ENCODE data around the gene MPPE1.
"Not testable (repeated sequence)": the region's sequence is repeated elsewhere in the genome, so short reads cannot be mapped to it uniquely, and the experiment has no call there.

MPPE1 gene

DNA sequence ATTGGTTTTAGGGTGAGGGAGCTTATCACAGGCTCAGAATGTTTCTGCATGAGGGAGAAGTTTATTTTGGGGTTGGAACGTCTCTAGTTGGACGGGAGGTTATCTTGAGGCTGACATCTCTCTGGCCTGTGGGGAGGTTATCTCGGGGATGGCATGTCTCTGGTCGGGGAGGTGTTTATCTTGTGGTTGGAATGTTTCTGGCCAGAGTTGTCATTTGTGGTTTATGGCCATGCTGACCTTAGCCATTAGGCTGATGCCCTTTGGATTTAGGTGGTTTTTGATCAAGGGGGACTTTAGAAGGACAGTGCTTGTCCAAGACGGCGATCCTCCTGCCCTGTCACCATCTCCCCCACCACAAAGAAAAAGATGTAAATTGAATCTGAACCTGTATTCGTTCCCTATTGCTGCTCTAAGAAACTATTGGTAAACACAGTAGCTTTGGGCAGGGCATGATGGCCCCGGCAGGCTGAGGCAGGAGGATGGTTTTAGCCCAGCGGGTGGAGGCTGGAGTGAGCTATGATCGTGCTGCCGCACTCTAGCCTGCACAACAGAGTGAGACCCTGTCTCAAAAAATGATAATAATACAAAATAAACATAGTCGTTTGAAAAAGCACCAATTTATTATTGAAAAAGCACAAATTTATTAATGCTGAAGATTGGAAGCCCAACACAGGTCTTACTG is 17.8 kb upstream of the MPPE1 start:
- DNase-seq, result no peak

DNA sequence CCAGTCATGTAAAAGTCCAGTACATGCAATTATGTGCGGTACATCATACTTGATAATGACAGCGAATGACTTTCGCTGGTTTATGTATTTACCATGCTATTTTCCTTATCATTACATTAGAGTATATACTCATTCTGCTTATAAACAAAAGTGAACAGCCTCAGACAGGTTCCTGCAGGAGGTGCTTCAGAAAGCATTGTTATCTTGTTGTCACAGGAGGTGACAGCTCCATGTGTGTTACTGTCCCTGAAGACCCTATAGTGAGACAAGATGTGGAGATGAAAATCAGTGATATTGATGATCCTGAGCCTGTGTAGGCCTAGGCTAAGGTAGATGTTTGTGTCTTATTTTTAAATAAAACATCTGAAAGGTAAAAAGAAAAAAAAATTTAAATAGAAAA is 15.3 kb upstream of the MPPE1 start:
- DNase-seq, result no peak

DNA sequence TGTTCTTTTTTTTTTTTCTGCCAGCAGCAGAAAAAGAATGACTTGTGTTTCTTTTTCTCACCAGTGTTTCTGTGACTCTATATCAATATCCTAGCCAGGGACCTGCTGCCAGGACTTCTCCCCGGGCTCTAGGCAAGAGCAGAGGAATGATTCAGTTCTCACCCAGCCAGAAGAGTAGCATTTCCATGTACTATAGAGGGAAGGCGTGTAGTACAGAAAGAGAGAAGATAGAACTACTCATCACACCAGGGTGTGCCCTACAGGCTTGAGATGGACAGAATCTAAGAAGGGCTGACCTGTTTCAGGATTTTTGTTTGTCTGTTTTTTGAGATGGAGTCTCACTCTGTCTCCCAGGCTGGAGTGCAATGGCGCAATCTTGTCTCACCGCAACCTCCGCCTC is 11.4 kb upstream of the MPPE1 start:
- DNase-seq, result not testable (repeated sequence)

DNA sequence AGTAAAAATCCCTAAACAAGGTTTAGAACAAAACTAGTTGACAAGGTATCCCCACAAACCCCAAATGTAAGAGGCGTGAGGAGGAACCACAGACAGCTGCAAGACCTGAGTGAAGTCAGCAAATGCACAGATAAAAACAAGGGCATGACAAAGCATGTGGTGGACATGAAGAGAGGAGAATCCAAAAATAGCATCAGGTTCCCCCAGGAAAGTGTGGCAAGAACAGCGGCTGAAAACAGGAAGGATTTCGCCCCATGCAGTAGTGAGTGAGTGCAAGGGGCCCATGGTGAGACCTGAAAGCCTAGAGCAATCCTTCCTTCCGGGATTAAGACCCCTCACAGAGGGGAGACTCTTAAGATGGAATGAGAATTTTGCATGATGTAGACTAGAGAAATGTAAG is 8.8 kb upstream of the MPPE1 start:
- DNase-seq, result not testable (repeated sequence)

DNA sequence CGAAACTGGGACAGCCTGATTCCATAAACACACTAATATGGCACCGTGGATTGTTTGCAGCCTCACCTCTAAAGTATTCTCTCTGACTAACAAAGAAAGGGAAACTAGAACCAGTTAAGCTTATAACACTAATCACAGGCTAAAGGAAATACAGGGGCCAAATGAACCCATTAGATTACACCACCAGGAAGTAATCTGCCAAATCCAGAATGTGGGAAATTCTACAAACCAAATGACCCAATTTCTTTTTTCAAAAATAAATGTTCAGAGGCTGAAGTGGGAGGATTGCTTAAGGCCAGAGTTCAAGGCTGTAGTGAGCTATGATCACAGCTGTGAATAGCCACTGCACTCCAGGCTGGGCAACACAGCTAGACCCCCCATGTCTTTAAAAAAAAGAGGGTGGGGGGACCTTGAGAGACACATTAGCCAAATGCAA is 1.5 kb upstream of the MPPE1 start:
- DNase-seq, result no peak

DNA sequence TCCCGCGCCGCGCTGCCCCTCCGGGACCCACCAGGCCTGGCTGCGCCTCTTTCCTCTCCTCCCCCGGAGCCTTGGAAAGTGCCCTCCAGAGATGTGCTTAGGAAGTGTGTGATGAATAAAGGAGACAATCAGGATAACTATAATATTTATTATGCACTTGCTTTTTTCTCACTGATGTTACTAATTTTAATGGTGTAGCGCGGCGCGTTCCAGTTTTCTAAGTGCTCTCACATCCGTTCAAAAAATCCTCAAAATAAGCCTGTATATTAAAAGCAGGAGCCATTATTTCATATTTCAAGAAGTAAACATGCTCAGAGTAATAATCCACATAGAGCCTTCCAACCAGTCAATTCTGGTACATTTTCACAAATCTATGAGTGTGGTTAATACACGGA is 941 bp upstream of the MPPE1 start:
- DNase-seq, result no peak

DNA sequence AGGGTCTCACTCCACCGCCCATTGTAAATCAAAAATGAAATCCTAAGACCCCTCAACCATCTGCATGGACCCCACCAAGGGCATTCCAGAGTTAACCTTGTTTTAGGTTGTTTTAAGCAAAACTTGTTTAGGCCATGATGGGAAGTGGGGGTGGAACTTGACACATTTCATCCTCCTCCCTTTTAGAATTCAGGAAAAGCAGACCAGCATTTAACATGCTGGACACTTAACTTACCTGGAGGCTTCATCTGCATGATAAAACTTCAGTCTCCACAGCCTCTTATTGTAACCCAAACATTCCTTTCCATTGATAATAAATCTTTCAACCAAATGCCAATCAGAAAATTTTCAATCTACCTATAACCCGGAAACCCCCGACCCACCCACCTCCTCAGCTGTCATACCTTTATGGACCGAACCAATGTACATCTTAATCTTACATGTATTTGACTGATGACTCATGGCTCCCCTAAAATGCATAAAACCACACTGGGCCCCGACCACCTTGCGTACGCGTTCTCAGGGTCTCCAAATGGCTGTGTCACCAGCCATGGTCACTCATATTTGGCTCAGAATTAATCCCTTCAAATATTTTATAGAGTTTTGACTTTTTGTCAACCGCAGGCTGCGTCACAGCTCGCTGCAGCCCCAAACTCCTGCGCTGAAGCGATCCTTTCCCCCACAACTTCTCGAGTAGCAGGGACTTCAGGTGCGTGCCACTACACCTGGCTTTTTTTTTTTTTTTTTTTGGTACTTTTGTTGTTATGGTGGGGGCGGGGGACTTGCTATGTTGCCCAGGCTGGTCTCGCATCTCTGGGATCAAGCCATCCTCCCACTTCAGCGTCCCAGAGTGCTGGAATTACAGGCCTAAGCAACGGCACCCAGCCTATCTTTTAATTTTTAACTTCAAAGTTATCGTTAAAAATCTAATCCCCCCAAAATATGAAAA is 917 bp downstream of the MPPE1 start:
- DNase-seq, result no peak

DNA sequence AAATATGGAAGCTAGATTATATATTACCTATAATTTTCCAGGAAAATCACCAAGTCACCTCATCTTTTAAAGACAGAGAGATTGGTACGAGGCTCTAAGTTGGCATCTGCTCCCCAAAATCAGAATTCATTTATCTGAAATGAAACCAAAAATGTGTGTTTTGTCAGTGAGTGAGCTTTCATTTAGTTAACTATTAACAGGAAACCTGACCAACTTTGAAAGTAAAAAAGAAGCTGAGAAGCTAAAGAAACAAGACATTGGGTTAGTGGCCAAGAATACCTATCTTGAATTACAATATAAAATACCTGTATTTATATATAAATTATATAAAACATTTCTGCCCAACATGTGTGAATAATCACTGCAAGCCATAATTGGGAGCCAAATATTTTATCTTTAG is 1.9 kb downstream of the MPPE1 start:
- DNase-seq, result no peak

DNA sequence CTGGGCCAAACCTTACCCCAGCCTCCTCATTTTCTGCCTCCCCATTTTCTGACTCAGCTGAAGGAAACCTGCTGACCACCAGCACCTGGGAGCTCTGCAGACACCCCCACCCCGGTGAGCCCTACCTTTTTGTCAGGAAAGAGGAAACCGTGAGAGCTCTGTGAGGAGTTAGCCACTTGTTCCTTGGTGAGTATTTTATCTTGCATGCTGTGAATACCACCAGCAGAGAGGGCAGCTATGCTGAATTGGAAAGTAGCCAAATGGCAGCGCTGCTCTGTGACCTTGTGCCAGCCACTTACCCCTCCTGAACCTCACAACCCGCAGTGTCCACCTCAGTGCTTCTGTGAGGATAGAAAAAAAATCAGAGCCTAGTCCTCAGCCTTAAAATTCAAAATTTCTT is 2.5 kb downstream of the MPPE1 start:
- DNase-seq, result no peak

DNA sequence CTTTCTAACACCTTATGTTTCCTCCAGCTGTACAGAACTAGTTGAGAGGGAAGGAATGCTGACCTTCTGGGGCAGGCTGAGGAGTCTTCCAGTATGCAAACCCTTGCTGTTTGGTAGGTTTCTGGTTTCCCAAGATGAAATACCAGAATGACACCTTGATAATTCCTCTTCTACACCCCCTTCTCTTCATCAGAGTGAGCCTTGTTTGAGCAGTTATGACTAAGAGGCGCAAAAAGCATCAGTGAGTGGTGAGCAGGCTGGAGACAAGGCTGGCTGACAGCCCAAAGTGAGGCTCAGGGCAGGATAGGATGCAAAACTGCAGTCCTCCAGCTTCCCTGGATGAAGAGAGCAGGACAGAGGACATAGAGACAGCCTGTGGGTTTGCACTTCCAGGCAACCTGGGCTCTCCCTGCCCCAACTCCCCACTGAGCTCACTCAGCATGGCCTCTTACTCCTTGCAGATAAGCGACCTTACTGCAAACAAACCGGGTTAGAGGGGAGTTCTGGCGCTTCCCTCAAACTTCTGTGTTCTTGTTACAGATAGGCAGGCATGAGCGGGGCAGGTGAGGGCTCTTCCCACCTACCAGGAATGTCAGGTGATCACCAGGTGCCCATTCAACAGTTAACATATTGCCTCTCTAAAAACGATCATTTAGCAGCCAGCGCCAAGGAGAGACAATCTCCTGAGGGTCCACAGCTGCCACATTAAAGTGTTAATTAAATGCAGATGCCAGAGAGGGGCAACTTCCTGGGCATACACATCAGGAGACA is 5.4 kb downstream of the MPPE1 start:
- DNase-seq, result no peak

DNA sequence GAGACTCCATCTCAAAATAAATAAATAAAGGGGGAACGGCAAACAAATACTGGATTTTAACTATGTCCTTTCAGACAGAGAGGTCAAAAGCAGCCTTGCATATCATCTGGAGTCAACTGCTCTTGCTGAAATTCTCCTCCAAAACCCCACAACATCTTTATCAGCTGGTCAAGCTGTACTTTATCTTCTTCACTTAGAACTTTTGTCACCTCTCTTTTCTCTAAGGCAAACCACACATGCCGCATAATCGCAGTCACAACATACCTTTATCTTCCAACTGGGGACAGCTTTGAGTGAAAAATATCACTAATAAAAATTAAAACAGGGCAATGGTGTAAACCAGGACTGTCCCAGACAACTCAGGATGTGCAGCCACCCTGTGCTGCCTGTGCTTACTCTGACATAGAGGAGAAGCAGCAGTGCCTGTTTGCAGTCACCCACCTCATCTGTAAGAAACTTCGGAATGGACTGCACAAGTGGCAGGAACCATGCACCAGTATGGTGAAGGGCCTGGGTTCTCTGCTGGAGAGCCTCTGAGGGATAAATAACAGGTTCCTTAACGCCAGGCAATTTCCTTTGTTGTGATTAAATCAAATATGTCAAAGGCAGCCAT is 6.2 kb downstream of the MPPE1 start:
- no peak for DNase-seq

DNA sequence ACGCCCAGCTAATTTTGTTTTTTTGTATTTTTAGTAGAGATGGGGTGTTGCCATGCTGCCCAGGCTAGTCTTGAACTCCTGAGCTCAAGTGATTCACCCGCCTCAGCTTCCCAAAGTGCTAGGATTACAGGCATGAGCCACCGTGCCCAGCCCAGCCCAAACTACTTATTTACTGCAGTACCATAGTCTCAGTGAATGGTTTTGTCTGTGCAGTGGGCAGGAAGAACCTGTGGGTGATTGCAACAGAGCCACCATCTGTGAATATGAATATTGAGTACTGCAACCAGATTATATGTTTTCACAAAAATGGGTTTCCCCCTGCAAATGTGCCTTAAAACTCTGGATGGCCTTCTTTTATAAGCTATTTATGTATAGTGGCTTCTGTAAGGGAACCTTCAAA is 9.1 kb downstream of the MPPE1 start:
- DNase-seq, result no peak

DNA sequence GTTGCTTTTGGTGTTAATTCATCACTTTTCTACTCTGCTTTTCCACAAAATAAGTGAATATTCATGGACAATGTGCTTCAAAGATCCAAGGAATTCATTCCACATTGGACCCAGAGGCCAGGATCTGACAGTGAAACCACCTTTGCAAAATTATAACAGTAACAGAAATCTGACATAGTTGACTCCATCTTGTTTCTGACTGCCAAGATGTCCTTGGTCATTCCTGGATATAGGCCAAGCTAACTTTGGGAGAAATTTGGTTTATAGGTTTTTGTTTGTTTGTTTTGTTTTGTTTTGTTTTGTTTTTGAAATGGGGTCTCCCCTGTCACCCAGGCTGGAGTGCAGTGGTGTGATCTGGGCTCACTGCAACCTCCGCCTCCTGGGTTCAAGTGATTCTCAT is 10.3 kb downstream of the MPPE1 start:
- no peak for DNase-seq

DNA sequence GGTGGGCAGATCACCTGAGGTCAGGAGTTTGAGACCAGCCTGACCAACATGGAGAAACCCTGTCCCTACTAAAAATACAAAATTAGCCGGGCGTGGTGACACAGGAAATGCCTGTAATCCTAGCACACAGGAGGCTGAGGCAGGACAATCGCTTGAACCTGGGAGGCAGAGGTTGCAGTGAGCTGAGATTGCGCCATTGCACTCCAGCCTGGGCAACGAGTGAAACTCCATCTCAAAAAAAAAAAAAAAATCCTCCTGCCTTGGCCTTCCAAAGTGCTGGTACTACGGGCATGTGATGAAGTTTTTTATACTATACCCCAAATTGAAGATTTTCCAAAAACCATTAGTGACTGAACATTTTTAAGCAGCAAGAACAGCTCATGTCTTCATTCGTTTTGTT is 15.7 kb downstream of the MPPE1 start:
- DNase-seq, result not testable (repeated sequence)

DNA sequence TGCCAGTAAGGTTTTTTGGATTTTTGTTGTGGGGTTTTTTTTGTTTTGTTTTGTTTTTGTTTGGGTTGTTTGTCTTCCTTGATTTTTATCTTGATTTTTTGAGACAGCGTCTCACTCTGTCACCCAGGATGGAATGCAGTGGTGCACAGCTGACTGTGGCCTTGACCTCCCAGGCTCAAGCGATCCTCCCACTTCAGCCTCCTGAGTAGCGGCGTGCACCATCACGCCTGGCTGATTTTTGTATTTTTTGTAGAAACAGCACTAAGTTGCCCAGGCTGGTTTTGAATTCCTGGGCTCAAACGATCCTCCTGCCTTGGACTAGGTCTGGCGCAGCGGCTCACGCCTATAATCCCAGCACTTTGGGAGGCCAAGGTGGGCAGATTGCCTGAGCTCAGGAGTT is 16.4 kb downstream of the MPPE1 start:
- no peak for DNase-seq

DNA sequence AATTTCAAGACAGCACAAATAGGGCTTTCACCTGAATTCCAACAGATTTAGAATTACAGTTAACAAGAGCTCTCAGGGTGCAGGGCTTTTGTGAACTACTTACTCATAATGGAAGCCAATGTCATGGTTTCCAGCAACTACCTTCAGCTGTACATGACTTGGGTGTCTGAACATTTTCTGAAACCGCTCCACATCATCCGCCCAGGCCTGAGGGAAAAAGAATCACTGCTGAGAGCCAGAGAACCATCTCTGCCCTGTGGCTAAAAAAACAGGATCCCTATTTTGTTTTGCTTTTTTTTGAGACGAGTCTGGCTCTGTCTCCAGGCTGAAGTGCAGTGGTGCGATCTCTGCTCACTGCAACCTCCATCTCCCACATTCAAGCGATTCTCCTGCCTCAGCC is 18.8 kb downstream of the MPPE1 start:
- no peak for DNase-seq

DNA sequence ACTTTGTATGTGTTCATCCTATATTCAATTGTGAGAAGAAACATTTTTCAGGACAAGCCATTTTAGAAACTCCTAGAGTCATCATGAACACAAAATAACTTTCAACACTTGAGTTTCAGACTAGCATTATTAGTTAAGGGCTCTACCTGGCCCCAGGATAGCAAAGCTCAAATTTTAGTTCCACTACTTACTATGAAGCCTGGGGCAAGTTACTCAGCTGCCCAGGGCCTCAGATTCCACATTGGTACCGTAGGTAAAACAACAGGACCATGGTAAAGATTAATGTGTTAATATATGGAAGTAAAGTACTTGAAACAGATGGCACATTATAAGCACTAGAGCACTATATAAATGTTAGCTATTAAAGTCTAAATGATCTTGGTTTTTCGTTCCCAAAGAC is 19.4 kb downstream of the MPPE1 start:
- DNase-seq, result no peak

DNA sequence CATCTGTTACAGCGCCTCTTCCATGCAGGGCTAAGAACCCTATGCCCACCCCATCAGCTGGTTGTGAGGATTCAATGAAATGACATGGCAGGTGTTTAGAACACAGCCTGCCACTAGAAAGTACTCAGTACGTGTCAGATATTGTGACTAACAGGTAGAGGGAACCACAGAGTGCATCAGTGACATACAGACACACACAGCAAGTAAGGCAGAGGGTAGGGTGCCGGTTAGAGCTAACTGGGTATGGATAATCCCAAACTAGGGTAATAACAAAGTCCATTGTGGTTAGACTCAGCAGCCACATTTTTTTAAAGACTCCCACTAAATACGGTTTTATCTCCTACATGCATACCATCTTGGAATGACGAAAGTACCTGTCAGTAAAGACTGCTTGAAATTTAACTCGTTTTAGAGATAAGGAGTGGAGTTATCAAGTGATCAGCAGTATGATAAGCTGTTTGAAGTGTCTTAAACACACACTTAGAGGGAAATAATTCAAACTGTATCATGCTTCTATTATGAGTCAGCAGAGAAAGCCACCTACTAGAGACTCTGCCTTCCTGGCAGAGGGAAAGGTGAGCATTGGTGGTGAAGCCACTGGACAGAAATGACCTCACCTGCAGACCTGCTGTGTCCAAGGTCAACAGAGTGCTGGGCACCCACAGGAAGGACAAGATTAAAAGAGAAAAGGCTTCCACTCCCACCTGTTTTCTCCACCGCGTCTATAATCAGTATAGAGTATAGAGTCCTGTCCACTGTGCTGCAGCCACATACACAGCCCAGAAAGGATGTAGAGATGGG is 20.6 kb downstream of the MPPE1 start:
- DNase-seq, result no peak

DNA sequence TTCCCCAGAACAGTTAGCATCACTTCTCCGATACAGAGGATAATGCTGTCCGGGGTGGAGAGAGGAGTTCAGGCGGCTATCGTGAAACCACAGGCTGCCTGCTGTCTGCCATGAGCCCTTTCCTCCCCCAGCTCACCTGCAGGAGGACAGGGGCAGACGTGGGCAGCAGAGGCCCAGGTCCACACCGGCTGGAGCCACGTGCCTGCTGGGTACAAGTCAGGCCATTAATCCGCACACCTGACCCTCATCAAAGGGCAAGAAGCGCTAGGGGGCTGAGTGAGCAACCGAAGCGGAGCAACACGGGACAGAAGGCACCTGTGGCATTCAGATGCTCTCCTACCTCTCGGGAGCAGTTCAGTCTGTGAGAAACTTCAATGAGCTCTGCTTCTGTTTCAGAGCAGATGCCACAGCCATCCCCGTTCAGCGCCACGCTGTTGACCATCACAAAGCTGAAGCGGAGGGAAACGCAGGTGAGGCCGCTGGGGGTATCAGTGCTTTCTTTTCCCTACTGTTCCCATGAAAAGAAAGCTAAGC is 21.5 kb downstream of the MPPE1 start:
- DNase-seq, result no peak

DNA sequence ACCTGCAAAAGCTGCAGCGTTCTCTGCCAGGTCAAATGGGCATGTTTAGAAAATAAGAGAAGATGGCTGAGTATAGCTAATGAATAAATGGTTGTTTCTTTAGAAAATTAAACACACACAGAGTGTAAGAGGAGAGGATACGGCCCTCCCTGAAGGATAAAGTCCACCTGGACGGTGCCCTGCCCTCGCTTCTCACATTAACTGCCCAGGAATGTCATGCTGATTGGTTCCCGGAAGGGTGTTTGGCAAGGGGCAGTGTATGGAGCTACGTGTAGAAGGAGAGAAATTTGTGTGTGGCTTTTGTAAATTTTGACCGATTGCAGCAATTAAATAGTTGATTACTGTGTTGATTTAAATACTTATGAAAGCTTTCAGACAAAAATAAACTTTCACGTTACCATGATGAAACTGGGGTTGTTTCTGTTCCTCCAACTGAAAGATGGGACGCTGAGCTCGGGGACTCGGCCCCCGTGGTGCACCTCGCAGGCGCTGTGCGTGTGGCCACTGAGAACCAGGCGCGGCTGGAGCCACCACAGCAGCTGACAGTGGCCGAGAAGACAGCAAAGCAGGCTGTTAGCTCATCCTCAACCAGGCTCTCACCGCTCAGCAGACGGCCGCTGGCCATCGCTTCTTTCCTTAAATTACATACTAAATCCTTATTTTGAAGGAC is 22.7 kb downstream of the MPPE1 start:
- DNase-seq, result no peak

DNA sequence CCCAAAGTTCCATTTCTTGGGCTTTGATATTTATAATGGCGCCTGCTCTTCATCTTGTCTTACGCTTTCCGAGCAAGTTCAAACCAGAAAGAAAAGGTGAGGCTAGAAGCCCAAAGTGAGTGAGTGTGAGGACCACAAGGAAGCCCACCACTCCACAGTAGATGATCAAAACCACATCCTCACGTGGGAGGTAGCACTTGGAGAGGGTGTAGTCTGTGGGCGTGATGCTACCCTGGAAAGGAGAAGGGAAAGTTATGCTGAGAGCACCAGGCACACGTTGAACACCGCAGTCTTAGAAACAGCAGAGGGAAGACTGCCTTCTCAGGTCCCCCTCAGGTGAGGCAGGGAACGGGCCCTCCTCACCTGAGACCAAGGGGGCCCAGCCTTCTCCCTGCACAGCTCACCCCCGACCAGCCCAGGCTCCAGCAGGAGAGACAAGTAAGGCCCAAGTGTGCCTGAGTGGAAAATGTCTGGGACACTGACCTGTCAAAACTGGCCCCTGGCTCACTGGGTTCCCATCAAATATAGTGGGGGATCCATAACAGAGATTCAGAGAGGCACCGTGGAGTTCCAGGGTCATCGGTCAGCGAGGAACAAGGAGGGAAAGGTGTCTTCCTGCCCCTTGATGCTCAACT is 23.6 kb downstream of the MPPE1 start:
- DNase-seq, result no peak
